Measurements from ENCODE around the gene F2R.
A peak's percentile ranks its signal among the peaks of the same experiment; 100 is the strongest.

The F2R gene

DNA sequence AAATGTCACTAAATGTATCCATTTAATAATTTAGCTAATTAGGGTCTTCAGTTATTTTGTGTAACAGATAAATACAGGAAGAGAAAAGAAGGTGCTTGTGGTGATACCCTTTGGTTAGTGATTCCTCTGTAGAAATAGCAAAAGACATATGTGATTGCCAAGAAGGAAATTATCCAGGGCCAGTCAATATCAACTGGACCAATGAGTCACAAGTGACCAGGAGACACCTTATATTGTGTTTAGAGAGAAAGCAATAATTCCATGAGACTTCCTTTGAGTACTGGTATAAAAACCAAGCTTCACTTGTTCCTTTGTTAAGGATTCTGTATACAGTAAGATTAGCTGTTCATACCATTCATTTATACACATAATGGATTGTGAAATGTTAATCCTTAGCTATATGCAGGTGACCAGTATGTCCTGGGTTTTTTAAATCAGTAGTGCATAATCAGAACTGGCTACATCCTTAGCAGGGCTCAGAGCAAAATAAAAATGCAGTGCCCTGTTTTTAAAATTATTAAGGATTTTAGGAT, 11.7 kb upstream of the F2R start:
- TF ChIP-seq, protein P1, sequence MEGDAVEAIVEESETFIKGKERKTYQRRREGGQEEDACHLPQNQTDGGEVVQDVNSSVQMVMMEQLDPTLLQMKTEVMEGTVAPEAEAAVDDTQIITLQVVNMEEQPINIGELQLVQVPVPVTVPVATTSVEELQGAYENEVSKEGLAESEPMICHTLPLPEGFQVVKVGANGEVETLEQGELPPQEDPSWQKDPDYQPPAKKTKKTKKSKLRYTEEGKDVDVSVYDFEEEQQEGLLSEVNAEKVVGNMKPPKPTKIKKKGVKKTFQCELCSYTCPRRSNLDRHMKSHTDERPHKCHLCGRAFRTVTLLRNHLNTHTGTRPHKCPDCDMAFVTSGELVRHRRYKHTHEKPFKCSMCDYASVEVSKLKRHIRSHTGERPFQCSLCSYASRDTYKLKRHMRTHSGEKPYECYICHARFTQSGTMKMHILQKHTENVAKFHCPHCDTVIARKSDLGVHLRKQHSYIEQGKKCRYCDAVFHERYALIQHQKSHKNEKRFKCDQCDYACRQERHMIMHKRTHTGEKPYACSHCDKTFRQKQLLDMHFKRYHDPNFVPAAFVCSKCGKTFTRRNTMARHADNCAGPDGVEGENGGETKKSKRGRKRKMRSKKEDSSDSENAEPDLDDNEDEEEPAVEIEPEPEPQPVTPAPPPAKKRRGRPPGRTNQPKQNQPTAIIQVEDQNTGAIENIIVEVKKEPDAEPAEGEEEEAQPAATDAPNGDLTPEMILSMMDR (IDR thresholded peaks at IDR 0.05; ENCODE audit: control insufficient read depth, extremely low read depth, insufficient read depth), result no peak
- no peak for DNase-seq (ENCODE audit: low read depth)
- H3K4me3 ChIP-seq (ENCODE audit: low read depth, low read length), result no peak overlapping the region

DNA sequence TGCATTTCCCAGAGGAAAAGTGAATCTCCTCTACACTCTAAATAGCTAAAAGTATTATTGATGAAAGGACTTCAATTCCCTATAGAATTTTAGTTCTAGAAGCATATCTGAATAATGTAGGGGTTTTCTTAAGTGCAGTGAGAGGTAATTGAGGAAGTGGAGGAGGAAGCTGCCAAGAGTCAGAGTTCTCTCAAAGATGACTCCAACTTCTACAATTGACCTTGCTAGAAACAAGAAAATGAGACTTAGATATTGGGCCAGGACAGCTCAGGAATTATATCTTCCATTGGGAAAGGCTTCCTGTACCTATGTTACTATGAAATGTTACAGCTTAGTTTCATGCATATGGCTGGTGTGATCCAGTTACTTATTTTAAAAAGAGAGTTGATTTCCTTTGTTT, 10.4 kb upstream of the F2R start:
- no peak for DNase-seq (ENCODE audit: low read depth)
- no peak overlapping the region for H3K4me3 ChIP-seq (ENCODE audit: low read depth, low read length)
- TF ChIP-seq, protein P1 (IDR thresholded peaks at IDR 0.05; ENCODE audit: control insufficient read depth, extremely low read depth, insufficient read depth), result no peak

GRCh38 chr5:76709762-76710161, 6.2 kb upstream of the F2R start:
- DNase-seq (ENCODE audit: low read depth), result no peak
- H3K4me3 ChIP-seq (ENCODE audit: low read depth, low read length), result no peak overlapping the region
- TF ChIP-seq, protein P1 (IDR thresholded peaks at IDR 0.05; ENCODE audit: control insufficient read depth, extremely low read depth, insufficient read depth), result no peak

GRCh38 chr5:76710991-76711390, 4.9 kb upstream of the F2R start:
- TF ChIP-seq, protein P1 (IDR thresholded peaks at IDR 0.05; ENCODE audit: control insufficient read depth, extremely low read depth, insufficient read depth), result no peak
- H3K4me3 ChIP-seq (ENCODE audit: low read depth, low read length), result no peak overlapping the region
- no peak for DNase-seq (ENCODE audit: low read depth)

- no peak overlapping the region; the same call in 1 of the 2 replicates for H3K4me3 ChIP-seq (ENCODE audit: low read depth, low read length)
- TF ChIP-seq, protein P1 (IDR thresholded peaks at IDR 0.05; ENCODE audit: control insufficient read depth, extremely low read depth, insufficient read depth), result no peak
- DNase-seq (ENCODE audit: low read depth), result no peak
These were observed 1.0 kb upstream of the F2R start for GRCh38 chr5:76714751-76715485.

DNA sequence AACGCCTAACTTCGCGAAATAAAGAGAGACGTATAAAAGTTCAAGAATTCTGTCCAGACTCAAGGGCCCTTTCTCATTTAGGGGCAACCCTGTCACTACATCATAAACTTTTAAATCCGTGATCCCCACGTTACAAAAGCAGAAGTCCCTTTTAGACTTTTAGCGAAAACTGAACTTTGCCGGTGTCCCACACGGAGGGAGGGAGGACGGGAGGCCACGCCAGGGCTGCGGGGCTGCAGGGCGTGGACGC, 515 bp upstream of the F2R start:
- peak overlapping the region; percentile 67 for H3K4me3 ChIP-seq (ENCODE audit: low read depth, low read length)
- TF ChIP-seq, protein P1 (IDR thresholded peaks at IDR 0.05; ENCODE audit: control insufficient read depth, extremely low read depth, insufficient read depth), result no peak
- DNase-seq (ENCODE audit: low read depth), result no peak
